ENCODE data around the gene STARD3.

DNA sequence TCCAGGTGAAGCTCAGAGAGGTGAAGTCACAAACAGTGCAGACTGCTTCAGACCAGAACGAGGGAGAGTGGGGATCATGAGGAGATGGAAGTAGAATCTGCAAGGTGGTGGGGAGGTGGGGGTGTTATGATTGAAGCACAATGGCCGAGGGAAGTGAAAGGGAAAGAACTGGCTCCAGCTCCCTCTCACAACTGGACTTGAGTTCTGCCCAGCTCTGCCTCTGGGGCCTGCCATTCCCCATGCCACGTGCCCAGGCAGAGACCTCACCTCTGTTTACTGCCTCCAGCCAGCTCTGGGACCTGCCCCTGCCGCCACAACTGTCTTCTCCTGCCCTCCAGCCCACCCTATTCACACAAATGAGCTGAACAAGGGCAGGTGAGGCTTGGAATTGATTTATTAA is 33.8 kb downstream of the STARD3 start:
- TF ChIP-seq EZH2 (IDR thresholded peaks at IDR 0.05) = no peak
- TF ChIP-seq POLR2AphosphoS5 (IDR thresholded peaks at IDR 0.05; ENCODE audit: borderline replicate concordance, low read depth, low read length) = no peak
